ENCODE measurements around the gene SLC28A1.

DNA sequence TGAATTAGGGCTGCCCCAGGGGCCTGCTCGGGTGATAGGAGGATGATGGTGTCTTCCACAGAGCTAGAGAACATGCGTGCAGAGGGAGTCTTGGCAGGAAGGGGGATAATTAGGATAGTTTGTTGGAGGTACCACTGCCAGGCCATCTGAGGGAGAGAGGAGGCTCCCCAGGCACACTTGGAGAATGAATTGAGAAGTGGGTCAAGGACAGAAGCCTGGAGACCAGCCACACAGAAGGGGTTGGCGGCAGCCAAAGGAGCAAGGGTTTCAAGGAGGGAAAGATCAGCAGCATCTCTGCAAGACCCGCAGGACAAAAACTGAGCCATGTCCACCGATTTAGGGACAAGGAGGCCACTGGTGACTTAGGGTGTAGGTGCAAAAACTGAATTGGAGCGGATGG, 6.9 kb downstream of the SLC28A1 start:
- no peak for TF ChIP-seq FOS (IDR thresholded peaks at IDR 0.05; ENCODE audit: low read depth, low read length)
- TF ChIP-seq CEBPB (IDR thresholded peaks at IDR 0.05; ENCODE audit: low read depth, low read length) = no peak
- TF ChIP-seq, protein P1, sequence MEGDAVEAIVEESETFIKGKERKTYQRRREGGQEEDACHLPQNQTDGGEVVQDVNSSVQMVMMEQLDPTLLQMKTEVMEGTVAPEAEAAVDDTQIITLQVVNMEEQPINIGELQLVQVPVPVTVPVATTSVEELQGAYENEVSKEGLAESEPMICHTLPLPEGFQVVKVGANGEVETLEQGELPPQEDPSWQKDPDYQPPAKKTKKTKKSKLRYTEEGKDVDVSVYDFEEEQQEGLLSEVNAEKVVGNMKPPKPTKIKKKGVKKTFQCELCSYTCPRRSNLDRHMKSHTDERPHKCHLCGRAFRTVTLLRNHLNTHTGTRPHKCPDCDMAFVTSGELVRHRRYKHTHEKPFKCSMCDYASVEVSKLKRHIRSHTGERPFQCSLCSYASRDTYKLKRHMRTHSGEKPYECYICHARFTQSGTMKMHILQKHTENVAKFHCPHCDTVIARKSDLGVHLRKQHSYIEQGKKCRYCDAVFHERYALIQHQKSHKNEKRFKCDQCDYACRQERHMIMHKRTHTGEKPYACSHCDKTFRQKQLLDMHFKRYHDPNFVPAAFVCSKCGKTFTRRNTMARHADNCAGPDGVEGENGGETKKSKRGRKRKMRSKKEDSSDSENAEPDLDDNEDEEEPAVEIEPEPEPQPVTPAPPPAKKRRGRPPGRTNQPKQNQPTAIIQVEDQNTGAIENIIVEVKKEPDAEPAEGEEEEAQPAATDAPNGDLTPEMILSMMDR (conservative IDR thresholded peaks at IDR 0.05; ENCODE audit: low read depth, low read length) = no peak
- no peak for TF ChIP-seq POLR2A (IDR thresholded peaks at IDR 0.05; ENCODE audit: low read depth, low read length)
- no peak for TF ChIP-seq SMC3 (IDR thresholded peaks at IDR 0.05; ENCODE audit: low read depth, low read length)
- TF ChIP-seq RAD21 (IDR thresholded peaks at IDR 0.05; ENCODE audit: low read length) = no peak
- TF ChIP-seq NFE2L2 (IDR thresholded peaks at IDR 0.05; ENCODE audit: low read depth, low read length) = no peak
- no peak for TF ChIP-seq RFX5 (IDR thresholded peaks at IDR 0.05; ENCODE audit: low read depth, low read length)
- TF ChIP-seq, protein P2, sequence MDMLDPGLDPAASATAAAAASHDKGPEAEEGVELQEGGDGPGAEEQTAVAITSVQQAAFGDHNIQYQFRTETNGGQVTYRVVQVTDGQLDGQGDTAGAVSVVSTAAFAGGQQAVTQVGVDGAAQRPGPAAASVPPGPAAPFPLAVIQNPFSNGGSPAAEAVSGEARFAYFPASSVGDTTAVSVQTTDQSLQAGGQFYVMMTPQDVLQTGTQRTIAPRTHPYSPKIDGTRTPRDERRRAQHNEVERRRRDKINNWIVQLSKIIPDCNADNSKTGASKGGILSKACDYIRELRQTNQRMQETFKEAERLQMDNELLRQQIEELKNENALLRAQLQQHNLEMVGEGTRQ (IDR thresholded peaks at IDR 0.05; ENCODE audit: low read depth, low read length) = no peak
- no peak for TF ChIP-seq RCOR1 (IDR thresholded peaks at IDR 0.05; ENCODE audit: insufficient replicate concordance, low read length)
- no peak for TF ChIP-seq MAFK (IDR thresholded peaks at IDR 0.05; ENCODE audit: low read depth, low read length)
